ENCODE results near the gene INS. TPM values are rescaled to one million over a fixed set of nuclear protein-coding genes. Genes with fewer than 3 reads are reported as not detected.

INS gene
- polyA plus RNA-seq, 2 of the 4 experiments (the other 2 are of a cell fraction): not detected

GRCh38 chr11:2205214-2205720 is 44.3 kb upstream of the INS start:
- 40% methylated on average over 1 of the region's 1 CpG for WGBS (ENCODE audit: missing lambda C conversion rate)
- FAIRE-seq (no peak), DNase-seq (ENCODE audit: low read depth in 1 of 2, low spot score in 1 of 2) (no peak), ATAC-seq (no peak)
- Histone ChIP-seq H3K4me2 (no peak overlapping the region), H3K4me3 (no peak overlapping the region), H3K27ac (no peak overlapping the region), H3K9me3 (no peaks in the 10 kb centered on the region), H3K4me1 (peaks cover 3% of the 10 kb centered on the region)
- POLR2A ChIA-PET: no interaction called here
- TF ChIP-seq TP53 (CRISPR knock-in tag; IDR thresholded peaks at IDR 0.05) (no peak), CBX2 (IDR thresholded peaks at IDR 0.05; ENCODE audit: borderline replicate concordance, low read depth) (no peak), REST (IDR thresholded peaks at IDR 0.05) (no peak), USF2 (IDR thresholded peaks at IDR 0.05) (no peak), KDM5A (IDR thresholded peaks at IDR 0.05) (no peak), TFCP2L1 (CRISPR knock-in tag; IDR thresholded peaks at IDR 0.05) (no peak), POLR2A (IDR thresholded peaks at IDR 0.05; ENCODE audit: low read length) (no peak), ATOH8 (CRISPR knock-in tag; IDR thresholded peaks at IDR 0.05; ENCODE audit: low read depth) (no peak), NFE2L2 (conservative IDR thresholded peaks at IDR 0.05; ENCODE audit: low read length) (no peak), GATA3 (IDR thresholded peaks at IDR 0.05; ENCODE audit: borderline replicate concordance) (no peak)
- CTCF ChIA-PET: interaction anchor here (3.0 kb wide), 1 partner anchor 12 kb away, joined by 10 read pairs; no protein-coding TSS in a partner anchor

GRCh38 chr11:2204361-2205213 is 43.6 kb upstream of the INS start:
- ATAC-seq (no peak; a peak in 1 of 6 replicates), DNase-seq (ENCODE audit: low read depth in 1 of 2, low spot score in 1 of 2) (no peak), FAIRE-seq (no peak)
- H3K4me1 ChIP-seq: no peaks in the 10 kb centered on the region
- TF ChIP-seq MAFK (IDR thresholded peaks at IDR 0.05; ENCODE audit: partially characterized antibody) (no peak), MAZ (IDR thresholded peaks at IDR 0.05; ENCODE audit: borderline replicate concordance, low read depth, low read length) (no peak), BCL3 (IDR thresholded peaks at IDR 0.05) (no peak), NFE2L2 (conservative IDR thresholded peaks at IDR 0.05; ENCODE audit: low read length) (no peak), MAX (IDR thresholded peaks at IDR 0.05) (no peak), POLR2AphosphoS2 (conservative IDR thresholded peaks at IDR 0.05; ENCODE audit: low read length) (no peak), GATA3 (IDR thresholded peaks at IDR 0.05; ENCODE audit: borderline replicate concordance) (no peak), USF2 (IDR thresholded peaks at IDR 0.05) (no peak), POLR2A (IDR thresholded peaks at IDR 0.05; ENCODE audit: low read length) (no peak), KDM1A (IDR thresholded peaks at IDR 0.05; ENCODE audit: low read depth) (no peak), FOXS1 (CRISPR knock-in tag; IDR thresholded peaks at IDR 0.05) (no peak)
- ChIA-PET POLR2A (no interaction called here), CTCF (interaction anchor here (0.9 to 7.5 kb wide), 4 partner anchors 9 to 216 kb away, joined by 3 to 138 read pairs (median 6); partner anchors contain the start of genes C11orf21 and TSPAN32)
- WGBS (ENCODE audit: missing lambda C conversion rate): 76% methylated on average over 18 of the region's 21 CpGs
- H3K4me3 ChIP-seq: no peak overlapping the region
- H3K27ac ChIP-seq: no peak overlapping the region
- no peaks in the 10 kb centered on the region for H3K9me3 ChIP-seq
- no peak overlapping the region for H3K4me2 ChIP-seq

All from A549 (cell line).